Ishikawa (cell line): ENCODE data around the gene CNNM1.

Experiments used
- CEBPB ChIP-seq: IDR thresholded peaks from 2 replicates; pipeline ENCODE4 v1.6.1; 2012
- CREB1 ChIP-seq: IDR thresholded peaks from 2 replicates; pipeline ENCODE4 v1.6.1; 2012; ENCODE audit warnings: low read depth
- EGR1 ChIP-seq: IDR thresholded peaks from 2 replicates; pipeline ENCODE4 v1.6.1; 2012
- EP300 ChIP-seq: IDR thresholded peaks from 2 replicates; pipeline ENCODE4 v1.6.1; 2012; ENCODE audit warnings: borderline replicate concordance
- FOXM1 ChIP-seq: IDR thresholded peaks from 2 replicates; pipeline ENCODE4 v1.6.1; 2012; ENCODE audit warnings: low read depth, borderline replicate concordance
- NFIC ChIP-seq: IDR thresholded peaks from 2 replicates; pipeline ENCODE4 v1.6.1; 2012
- RAD21 ChIP-seq: IDR thresholded peaks from 2 replicates; pipeline ENCODE4 v1.6.1; 2012; ENCODE audit warnings: low read depth
- TAF1 ChIP-seq: IDR thresholded peaks from 2 replicates; pipeline ENCODE4 v1.6.1; 2012; ENCODE audit warnings: low read depth, mild to moderate bottlenecking
- TCF12 ChIP-seq: IDR thresholded peaks from 2 replicates; pipeline ENCODE4 v1.6.1; 2012; ENCODE audit warnings: low read depth
- TEAD4 ChIP-seq: IDR thresholded peaks from 2 replicates; pipeline ENCODE4 v1.6.1; 2012
- YY1 ChIP-seq: IDR thresholded peaks from 2 replicates; pipeline ENCODE4 v1.6.1; 2012; ENCODE audit warnings: low read depth
- ZBTB7A ChIP-seq: IDR thresholded peaks from 2 replicates; pipeline ENCODE4 v1.6.1; 2012; ENCODE audit warnings: low read depth
- TF ChIP-seq, protein P1 (sequence below): IDR thresholded peaks from 2 replicates; pipeline ENCODE4 v1.6.1; 2012
- TF ChIP-seq, protein P2 (sequence below): IDR thresholded peaks from 2 replicates; pipeline ENCODE4 v1.6.1; 2012; ENCODE audit warnings: low read depth, mild to moderate bottlenecking
- TF ChIP-seq, protein P3 (sequence below): IDR thresholded peaks from 2 replicates; pipeline ENCODE4 v1.6.1; 2012

The CNNM1 gene

DNA sequence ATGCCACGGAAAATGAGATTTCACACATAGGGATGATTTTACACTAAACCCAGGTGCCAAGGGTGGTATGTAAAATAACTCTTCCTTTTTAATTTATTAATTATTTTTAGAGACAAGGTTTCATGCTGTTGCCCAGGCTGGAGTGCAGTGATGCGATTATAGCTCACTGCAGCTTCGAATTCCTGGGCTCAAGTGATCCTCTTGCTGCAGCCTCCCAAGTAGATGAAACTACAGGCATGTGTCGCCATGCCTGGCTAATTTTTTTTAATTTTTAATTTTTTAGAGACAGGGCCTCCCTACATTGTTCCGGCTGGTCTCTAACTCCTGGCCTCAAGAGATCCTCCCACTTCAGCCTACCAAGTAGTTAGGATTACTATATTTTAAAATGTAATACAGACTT is 2.3 kb upstream of the CNNM1 start:
- TF ChIP-seq, protein P1, sequence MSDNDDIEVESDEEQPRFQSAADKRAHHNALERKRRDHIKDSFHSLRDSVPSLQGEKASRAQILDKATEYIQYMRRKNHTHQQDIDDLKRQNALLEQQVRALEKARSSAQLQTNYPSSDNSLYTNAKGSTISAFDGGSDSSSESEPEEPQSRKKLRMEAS, result no peak
- TF ChIP-seq FOXM1, result no peak
- no peak for TF ChIP-seq CEBPB
- TF ChIP-seq EGR1, result no peak
- no peak for TF ChIP-seq TCF12
- TF ChIP-seq CREB1, result no peak
- TF ChIP-seq EP300, result no peak
- TF ChIP-seq, protein P2, sequence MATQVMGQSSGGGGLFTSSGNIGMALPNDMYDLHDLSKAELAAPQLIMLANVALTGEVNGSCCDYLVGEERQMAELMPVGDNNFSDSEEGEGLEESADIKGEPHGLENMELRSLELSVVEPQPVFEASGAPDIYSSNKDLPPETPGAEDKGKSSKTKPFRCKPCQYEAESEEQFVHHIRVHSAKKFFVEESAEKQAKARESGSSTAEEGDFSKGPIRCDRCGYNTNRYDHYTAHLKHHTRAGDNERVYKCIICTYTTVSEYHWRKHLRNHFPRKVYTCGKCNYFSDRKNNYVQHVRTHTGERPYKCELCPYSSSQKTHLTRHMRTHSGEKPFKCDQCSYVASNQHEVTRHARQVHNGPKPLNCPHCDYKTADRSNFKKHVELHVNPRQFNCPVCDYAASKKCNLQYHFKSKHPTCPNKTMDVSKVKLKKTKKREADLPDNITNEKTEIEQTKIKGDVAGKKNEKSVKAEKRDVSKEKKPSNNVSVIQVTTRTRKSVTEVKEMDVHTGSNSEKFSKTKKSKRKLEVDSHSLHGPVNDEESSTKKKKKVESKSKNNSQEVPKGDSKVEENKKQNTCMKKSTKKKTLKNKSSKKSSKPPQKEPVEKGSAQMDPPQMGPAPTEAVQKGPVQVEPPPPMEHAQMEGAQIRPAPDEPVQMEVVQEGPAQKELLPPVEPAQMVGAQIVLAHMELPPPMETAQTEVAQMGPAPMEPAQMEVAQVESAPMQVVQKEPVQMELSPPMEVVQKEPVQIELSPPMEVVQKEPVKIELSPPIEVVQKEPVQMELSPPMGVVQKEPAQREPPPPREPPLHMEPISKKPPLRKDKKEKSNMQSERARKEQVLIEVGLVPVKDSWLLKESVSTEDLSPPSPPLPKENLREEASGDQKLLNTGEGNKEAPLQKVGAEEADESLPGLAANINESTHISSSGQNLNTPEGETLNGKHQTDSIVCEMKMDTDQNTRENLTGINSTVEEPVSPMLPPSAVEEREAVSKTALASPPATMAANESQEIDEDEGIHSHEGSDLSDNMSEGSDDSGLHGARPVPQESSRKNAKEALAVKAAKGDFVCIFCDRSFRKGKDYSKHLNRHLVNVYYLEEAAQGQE, result no peak
- TF ChIP-seq NFIC, result no peak
- TF ChIP-seq TAF1, result no peak
- TF ChIP-seq ZBTB7A, result no peak
- TF ChIP-seq YY1, result no peak
- no peak for TF ChIP-seq RAD21
- TF ChIP-seq TEAD4, result no peak
- TF ChIP-seq, protein P3, sequence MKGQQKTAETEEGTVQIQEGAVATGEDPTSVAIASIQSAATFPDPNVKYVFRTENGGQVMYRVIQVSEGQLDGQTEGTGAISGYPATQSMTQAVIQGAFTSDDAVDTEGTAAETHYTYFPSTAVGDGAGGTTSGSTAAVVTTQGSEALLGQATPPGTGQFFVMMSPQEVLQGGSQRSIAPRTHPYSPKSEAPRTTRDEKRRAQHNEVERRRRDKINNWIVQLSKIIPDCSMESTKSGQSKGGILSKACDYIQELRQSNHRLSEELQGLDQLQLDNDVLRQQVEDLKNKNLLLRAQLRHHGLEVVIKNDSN, result no peak

DNA sequence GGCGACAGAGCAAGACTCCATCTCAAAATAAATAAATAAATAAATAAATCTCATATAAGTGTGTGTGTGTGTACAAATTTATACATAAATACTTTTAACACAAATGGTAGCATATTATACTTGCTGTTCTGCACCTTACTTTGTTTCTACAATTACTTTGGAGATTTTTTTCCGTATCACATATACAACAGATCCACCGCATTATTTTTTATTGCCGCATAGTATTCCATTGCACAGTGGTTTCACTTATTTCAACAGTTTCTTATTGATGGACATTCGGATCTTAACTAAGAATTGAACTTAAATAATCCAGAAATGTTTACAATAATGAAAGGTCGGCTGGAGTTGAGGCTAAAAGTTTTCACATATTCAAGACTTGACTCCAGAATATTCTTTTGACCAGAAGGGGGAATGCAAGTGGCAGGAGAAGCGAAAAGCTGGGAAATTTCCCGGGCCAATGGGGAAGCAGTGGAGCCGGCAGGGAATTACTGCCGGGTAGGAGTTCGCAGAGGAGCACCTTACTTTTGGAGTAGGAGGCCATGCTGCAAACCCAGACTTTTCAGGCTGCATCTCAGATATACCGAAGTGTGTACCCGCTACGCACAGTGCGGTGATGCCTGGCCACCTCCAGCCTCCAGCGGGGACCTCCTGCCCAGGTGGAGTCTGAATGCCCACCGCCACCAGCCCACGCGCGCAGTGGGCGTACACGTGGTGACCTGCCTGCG is 415 bp upstream of the CNNM1 start:
- TF ChIP-seq TCF12 (no peak), TAF1 (no peak), EGR1 (no peak), FOXM1 (no peak), ZBTB7A (no peak), YY1 (no peak), RAD21 (no peak), TEAD4 (no peak), CEBPB (no peak), CREB1 (no peak), NFIC (no peak)
- TF ChIP-seq, protein P3, result no peak
- TF ChIP-seq, protein P1, result no peak
- TF ChIP-seq, protein P2, result no peak

DNA sequence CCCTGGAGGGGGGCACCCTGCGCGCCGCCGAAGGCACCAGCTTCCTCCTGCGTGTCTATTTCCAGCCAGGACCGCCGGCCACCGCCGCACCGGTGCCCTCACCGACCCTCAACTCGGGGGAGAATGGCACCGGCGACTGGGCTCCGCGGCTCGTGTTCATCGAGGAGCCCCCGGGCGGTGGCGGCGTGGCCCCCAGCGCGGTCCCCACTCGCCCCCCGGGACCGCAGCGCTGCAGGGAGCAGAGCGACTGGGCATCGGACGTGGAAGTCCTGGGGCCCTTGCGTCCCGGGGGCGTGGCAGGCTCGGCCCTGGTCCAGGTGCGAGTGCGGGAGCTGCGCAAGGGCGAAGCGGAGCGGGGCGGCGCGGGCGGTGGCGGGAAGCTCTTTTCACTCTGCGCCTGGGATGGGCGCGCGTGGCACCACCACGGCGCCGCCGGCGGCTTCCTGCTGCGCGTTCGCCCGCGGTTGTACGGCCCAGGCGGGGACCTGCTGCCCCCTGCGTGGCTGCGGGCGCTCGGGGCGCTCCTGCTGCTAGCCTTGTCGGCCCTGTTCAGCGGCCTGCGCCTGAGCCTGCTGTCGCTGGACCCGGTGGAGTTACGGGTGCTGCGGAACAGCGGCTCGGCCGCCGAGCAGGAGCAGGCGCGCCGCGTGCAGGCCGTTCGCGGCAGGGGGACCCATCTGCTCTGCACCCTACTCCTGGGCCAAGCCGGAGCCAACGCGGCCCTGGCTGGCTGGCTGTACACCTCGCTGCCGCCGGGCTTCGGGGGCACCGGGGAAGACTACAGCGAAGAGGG is 594 bp downstream of the CNNM1 start:
- TF ChIP-seq EP300, result no peak
- TF ChIP-seq TCF12, result no peak
- no peak for TF ChIP-seq FOXM1
- no peak for TF ChIP-seq CEBPB
- TF ChIP-seq CREB1, result no peak
- TF ChIP-seq, protein P2, result no peak
- TF ChIP-seq EGR1, result no peak
- TF ChIP-seq TAF1, result no peak
- no peak for TF ChIP-seq TEAD4
